Measurements from ENCODE around the gene ZNF787. TPM values are rescaled to one million over a fixed set of nuclear protein-coding genes. Genes with fewer than 3 reads are reported as not detected.

ZNF787 gene
- total and polyA plus RNA-seq, 2 of the 8 experiments (the other 6 are each of a cell fraction or from before 2014, with no cell fraction given) = 19.7 to 56.0 TPM

GRCh38 chr19:56155124-56155687 lies 34.1 kb upstream of the ZNF787 start (continued):
- TF ChIP-seq NANOG (IDR thresholded peaks at IDR 0.05; ENCODE audit: insufficient read depth, low read depth, low read length, poor library complexity, severe bottlenecking) = no peak
- no peak for TF ChIP-seq CEBPB (IDR thresholded peaks at IDR 0.05; ENCODE audit: low read depth, low read length)
- peak; percentile 87 to 97 (median 96) for TF ChIP-seq CTCF (IDR thresholded peaks at IDR 0.05; ENCODE audit: control extremely low read depth in 1 of 3, insufficient read depth in 1 of 3, low read depth in 1 of 3, low read length in 3 of 3)
- TF ChIP-seq CBX5 (IDR thresholded peaks at IDR 0.05; ENCODE audit: low read depth, low read length) = no peak
- TF ChIP-seq CTBP2 (IDR thresholded peaks at IDR 0.05; ENCODE audit: borderline replicate concordance, insufficient read depth, insufficient read length, low read length) = no peak
- no peak for TF ChIP-seq TEAD4 (IDR thresholded peaks at IDR 0.05; ENCODE audit: low read depth, low read length)
- no peak for TF ChIP-seq KDM1A (IDR thresholded peaks at IDR 0.05; ENCODE audit: borderline replicate concordance, low read length)

Measured in H1 (cell line).